22Rv1 (cell line): ENCODE results near the gene SYNE2.

ENCODE experiments used
- CTCF ChIP-seq: fragments of 450-650 bp; IDR thresholded peaks from 2 replicates; pipeline ENCODE4 v1.5.1; 2017; ENCODE audit warnings: mild to moderate bottlenecking
- ZFX ChIP-seq: fragments of 450-650 bp; IDR thresholded peaks from 2 replicates; pipeline ENCODE4 v1.6.1; 2017; ENCODE audit warnings: antibody characterized with exemption, borderline replicate concordance

- TF ChIP-seq CTCF (no peak), ZFX (no peak)
These were observed 147.9 kb downstream of the SYNE2 start for GRCh38 chr14:64000749-64001148.
